HUES6 (cell line): ENCODE results near the gene NLK.

ENCODE experiments used
- H3K27ac ChIP-seq: 2 replicates; pipeline ENCODE4 v1.7.0; 2013; ENCODE audit warnings: low read depth, mild to moderate bottlenecking, low read length, inconsistent platforms
- H3K27me3 ChIP-seq: 2 replicates; pipeline ENCODE4 v1.6.1; 2013; ENCODE audit warnings: low read length; ENCODE audit not compliant: control insufficient read depth, insufficient read depth
- H3K36me3 ChIP-seq: 2 replicates; pipeline ENCODE4 v1.6.1; 2013; ENCODE audit warnings: low read length; ENCODE audit not compliant: control insufficient read depth, insufficient read depth
- H3K4me1 ChIP-seq: 2 replicates; pipeline ENCODE4 v1.6.1; 2013; ENCODE audit warnings: low read length; ENCODE audit not compliant: control insufficient read depth, insufficient read depth
- H3K4me3 ChIP-seq: 2 replicates; pipeline ENCODE4 v1.5.1; 2013; ENCODE audit warnings: low read depth, low read length
- H3K9ac ChIP-seq: one replicate; pipeline ENCODE4 v1.6.1; 2013; ENCODE audit warnings: mild to moderate bottlenecking, low read length
- H3K9me3 ChIP-seq: 2 replicates; pipeline ENCODE4 v1.6.1; 2013; ENCODE audit warnings: low read depth, low read length; ENCODE audit not compliant: control insufficient read depth, insufficient read depth

NLK gene

DNA sequence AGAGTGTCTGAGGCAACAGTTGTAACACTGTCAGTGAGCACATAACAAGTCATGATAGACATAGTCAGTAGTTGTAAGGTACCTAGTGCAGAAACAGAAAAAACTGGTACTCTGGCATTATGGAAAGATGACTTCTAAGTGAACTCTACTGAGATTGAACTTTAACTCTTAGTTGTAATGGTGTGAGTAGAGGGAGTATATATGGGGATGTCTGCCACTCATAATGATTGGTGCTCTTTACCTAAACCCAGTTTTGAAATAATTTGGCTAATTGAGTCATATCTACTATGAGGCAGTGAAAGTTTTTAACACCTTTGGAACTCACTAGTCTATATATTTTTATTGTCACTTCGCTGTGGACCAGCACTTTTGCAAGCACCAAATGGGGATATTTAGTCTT, 6.6 kb downstream of the NLK start:
- H3K9ac ChIP-seq, result no peak overlapping the region
- peaks cover 56% of the 10 kb centered on the region for H3K4me1 ChIP-seq
- H3K27me3 ChIP-seq, result no peaks in the 10 kb centered on the region
- peaks cover 2% of the 10 kb centered on the region; the same call in 1 of the 2 replicates for H3K36me3 ChIP-seq
- H3K4me3 ChIP-seq, result no peak overlapping the region
- no peaks in the 10 kb centered on the region for H3K9me3 ChIP-seq
- H3K27ac ChIP-seq, result no peak overlapping the region

DNA sequence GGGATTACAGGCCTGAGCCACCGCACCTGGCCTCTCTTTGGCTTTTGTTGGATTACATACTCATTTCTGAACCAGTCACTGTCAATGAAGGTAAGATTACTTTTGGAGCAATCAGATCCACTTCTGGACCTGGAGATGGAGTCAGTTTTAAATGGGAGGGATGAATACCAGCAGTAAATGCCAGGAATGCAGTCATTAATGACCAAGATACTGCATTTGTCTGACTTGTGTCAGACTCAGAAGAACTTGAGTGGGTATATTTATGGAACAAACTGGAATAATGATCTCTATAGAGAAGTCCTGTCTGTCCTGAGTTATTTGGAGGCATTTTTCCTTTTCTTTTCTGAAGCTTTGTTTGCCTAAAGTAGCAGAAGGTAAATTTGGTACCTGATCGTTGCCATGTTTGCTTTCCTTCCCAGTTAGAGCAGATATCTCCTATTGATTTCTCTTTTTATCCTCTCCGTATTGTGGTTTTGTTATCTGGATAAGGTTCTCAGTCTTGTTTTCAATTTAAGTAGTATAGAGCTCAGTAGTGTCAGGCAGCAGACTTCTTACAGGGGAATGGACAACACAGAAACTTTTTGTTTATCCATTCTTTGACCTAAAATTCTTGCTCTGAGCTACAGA, 10.7 kb downstream of the NLK start:
- Histone ChIP-seq H3K27ac (no peak overlapping the region), H3K27me3 (no peaks in the 10 kb centered on the region), H3K9ac (no peak overlapping the region), H3K4me1 (peaks cover 57% of the 10 kb centered on the region), H3K36me3 (no peaks in the 10 kb centered on the region), H3K9me3 (no peaks in the 10 kb centered on the region), H3K4me3 (no peak overlapping the region)

DNA sequence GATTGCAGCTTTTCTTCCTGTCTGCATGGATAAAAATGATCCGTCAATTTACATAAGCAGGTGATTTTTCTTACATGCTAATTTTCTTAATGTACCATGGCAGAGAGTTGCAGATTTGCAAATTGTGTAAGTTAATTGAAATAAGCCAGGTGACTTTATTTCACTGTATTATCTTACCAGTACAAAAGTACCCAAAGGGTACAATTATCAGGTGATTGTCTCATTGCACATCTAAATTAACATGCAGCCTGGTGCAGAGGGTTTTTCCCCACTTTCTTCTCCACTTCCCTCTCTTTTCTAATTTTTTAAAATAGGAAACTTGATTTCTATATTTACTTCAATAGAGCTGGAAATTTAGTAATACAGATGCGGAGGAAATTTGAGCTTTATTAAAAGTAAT, 11.2 kb downstream of the NLK start:
- no peak overlapping the region for H3K9ac ChIP-seq
- H3K9me3 ChIP-seq, result no peaks in the 10 kb centered on the region
- H3K4me1 ChIP-seq, result peaks cover 60% of the 10 kb centered on the region
- no peaks in the 10 kb centered on the region for H3K36me3 ChIP-seq
- no peaks in the 10 kb centered on the region for H3K27me3 ChIP-seq
- no peak overlapping the region for H3K27ac ChIP-seq
- H3K4me3 ChIP-seq, result no peak overlapping the region

DNA sequence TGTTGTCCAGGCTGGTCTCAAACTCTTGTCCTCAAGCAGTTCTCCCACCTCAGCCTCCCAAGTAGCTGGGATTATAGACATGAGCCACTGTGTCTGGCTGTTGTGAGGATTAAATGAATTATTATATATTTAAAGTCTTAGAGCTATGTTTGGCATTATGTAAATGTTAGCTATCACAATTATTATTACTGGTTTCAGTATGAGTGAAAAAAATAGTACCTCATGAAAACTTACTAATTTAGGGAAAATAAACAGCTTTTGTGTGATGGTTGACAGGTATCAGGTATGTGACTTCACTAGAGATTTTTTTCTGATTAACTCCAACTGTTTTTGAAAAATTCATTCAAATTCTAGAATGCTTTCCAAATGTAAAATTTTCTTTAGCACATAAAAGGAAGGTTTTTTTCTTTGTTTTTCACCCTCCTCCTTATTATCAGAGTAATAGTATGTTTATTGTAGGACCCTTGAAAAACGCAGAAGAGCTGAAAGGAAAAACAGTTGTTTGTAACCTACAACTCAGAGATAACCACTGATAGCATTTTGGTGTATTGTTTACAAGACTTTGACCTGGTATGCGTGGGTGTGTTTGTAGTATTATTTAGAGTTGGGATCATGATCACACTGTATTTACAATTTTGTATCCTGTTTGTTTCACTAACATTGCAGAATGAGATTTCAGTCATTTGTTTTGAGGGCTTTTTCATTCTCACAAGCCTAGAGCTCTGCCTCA, 13.2 kb downstream of the NLK start:
- no peak overlapping the region for H3K4me3 ChIP-seq
- H3K4me1 ChIP-seq, result peaks cover 55% of the 10 kb centered on the region
- no peak overlapping the region for H3K27ac ChIP-seq
- no peaks in the 10 kb centered on the region for H3K9me3 ChIP-seq
- no peak overlapping the region for H3K9ac ChIP-seq
- H3K36me3 ChIP-seq, result no peaks in the 10 kb centered on the region
- no peaks in the 10 kb centered on the region for H3K27me3 ChIP-seq

DNA sequence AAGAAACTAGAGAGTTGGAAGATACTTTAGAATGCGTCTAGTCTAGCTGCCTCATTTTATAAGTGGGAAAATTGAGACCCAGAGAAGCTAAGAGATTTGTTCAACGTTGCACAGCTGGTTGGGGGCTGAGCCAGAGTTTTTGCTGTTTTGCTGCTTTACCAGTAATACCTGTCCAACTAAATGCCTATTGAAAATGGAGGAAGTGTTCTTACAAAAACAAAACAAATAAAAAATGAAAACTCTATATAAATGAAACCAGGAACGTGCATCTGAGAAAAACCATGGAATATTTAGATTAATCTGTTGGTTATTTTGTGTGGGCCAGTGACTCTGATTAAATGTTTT, 13.8 kb downstream of the NLK start:
- Histone ChIP-seq H3K9me3 (no peaks in the 10 kb centered on the region), H3K36me3 (no peaks in the 10 kb centered on the region), H3K9ac (no peak overlapping the region), H3K4me1 (peaks cover 55% of the 10 kb centered on the region), H3K27me3 (no peaks in the 10 kb centered on the region), H3K4me3 (no peak overlapping the region), H3K27ac (no peak overlapping the region)

DNA sequence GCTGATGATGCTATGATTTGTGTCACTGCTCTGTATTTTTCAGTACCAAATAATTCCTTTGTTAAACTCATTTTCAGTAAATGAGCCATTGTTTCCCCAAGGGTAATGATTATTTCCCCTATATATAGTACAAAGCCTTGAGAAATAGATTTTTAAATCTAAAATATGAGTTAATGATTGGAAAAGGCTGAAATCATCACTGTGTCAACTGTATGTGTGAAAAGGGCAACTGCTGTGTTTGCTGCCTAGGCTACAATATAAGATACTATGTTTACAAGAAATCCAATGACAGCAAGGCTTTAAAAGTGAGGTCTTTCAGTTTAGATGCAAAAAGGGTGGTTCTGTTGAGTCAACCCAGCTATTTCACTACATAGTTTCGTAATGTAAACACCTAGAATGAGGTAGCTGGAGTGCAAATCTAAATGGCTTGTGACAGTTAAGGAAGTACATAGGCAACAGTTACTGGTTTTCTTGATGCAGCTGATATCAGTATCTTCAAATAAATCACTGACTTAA, 15.3 kb downstream of the NLK start:
- Histone ChIP-seq H3K4me3 (no peak overlapping the region), H3K36me3 (no peaks in the 10 kb centered on the region), H3K27ac (no peak overlapping the region), H3K4me1 (peaks cover 45% of the 10 kb centered on the region), H3K9ac (no peak overlapping the region), H3K27me3 (no peaks in the 10 kb centered on the region), H3K9me3 (no peaks in the 10 kb centered on the region)

DNA sequence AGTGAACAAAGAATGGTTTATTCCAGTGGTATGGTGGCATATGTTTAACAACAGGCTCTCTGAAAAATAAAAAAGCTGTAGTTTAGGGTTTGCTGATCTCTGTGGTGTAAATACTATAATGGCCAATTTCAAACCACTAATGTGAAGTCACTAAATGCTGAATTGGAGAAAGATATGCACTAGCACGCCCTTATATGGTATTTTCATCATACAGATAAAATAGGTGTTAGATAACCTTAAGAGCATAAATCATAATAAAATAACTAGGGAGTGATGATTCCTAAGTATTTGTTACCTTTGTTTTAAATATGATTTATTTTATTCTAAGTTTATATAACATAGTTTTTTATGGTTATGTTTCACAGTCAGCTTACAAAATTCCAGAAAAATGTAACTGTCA, 17.2 kb downstream of the NLK start:
- Histone ChIP-seq H3K9me3 (no peaks in the 10 kb centered on the region), H3K27ac (no peak overlapping the region)

DNA sequence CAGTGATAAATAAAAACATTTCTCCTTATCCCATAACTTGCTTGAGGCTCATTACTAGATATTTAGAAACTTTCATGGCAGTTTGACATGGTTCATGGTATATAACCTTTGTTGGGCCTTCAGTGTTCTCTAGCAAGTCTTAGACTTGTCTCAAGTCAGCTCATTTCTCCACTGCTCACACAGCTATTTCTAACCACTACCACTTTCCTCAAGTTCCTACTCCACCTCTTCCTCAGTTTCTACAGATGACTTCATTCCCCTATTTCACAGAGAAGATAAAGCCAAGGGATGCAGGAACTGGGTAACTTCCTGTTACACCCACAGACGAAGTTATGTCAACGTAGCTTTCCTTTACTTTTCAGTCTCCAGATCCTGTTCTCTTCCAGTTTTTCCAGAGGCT, 23.2 kb downstream of the NLK start:
- no peaks in the 10 kb centered on the region for H3K36me3 ChIP-seq
- H3K27ac ChIP-seq, result no peak overlapping the region
- no peaks in the 10 kb centered on the region for H3K27me3 ChIP-seq
- no peak overlapping the region for H3K9ac ChIP-seq
- no peaks in the 10 kb centered on the region for H3K9me3 ChIP-seq
- H3K4me1 ChIP-seq, result no peaks in the 10 kb centered on the region
- H3K4me3 ChIP-seq, result no peak overlapping the region

More for the DNA sequence above, 17.2 kb downstream of the NLK start:
- Histone ChIP-seq H3K27me3 (no peaks in the 10 kb centered on the region), H3K9ac (no peak overlapping the region), H3K4me3 (no peak overlapping the region), H3K4me1 (peaks cover 29% of the 10 kb centered on the region), H3K36me3 (no peaks in the 10 kb centered on the region)

DNA sequence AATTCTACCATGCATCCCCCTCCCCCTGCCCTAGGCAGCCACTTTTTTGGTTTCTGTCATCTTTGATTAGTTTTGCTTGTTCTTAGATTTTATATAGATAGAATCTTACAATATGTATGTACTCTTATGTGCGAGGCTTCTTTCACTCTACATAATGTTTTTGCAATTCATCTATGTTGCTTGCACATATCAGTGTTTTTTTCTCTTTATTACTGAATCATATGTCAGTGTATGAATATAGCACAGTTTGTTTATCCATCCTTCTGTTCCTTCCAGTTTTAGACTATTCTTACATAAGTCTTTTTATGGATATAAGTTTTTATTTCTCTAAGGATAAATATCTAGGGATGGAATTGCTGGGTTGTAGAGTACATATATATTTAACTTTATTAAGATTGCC, 26.6 kb downstream of the NLK start:
- Histone ChIP-seq H3K36me3 (no peaks in the 10 kb centered on the region), H3K27ac (no peak overlapping the region), H3K9me3 (no peaks in the 10 kb centered on the region), H3K27me3 (no peaks in the 10 kb centered on the region), H3K4me1 (peaks cover 4% of the 10 kb centered on the region; the same call in 1 of the 2 replicates), H3K4me3 (no peak overlapping the region), H3K9ac (no peak overlapping the region)

DNA sequence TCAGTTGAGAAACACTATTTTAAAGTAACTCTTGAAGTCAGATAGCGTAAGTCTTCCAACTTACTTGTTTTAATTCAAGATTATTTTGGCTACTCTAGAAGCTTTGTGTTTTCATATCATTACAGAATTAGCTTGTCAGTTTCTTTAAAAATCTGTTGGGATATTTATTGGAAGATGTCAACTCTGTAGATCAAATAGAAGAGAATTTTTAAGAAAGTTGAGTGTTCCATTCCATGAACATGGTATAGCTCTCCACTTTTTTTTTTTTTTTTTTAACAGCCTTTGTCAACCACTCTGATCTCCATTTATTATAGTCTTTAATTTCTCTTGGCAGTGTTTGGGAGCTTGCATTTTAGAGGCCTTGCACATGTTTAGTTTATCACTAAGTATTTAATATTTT, 28.7 kb downstream of the NLK start:
- Histone ChIP-seq H3K27me3 (no peaks in the 10 kb centered on the region), H3K4me3 (no peak overlapping the region), H3K36me3 (no peaks in the 10 kb centered on the region), H3K9me3 (no peaks in the 10 kb centered on the region), H3K9ac (no peak overlapping the region), H3K4me1 (peaks cover 4% of the 10 kb centered on the region; the same call in 1 of the 2 replicates), H3K27ac (no peak overlapping the region)

DNA sequence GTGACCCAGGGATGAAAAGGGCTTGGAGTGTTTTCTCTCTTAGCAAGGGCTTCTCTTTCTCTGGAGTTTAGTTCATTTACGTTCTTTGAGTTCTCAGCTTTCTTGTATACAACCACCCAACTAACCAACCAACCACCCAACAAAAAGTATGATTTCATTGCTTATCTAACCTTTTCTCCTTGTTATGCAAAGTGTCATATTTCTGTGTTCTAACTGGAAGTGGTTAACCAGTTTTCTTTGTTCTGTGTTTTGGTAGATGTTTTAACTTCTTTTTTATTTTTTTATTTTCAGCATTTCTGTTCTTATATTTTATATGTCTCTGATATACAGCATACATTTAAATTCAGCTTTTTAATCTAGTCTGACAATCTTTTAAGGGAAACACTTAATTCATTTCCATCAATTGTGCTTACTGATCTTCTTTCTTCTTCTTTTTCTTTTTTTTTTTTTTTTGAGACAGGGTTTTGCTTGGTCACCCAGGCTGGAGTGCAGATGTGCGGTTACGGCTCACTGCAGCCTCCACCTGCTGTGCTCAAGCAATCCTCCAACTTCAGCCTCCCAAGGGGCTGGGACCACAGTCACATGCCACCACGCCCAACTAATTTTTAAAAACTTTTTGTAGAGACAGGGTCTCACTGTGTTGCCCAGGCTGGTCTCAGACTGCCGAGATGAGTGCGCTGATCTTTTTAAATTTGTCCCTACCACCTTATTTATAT, 29.6 kb downstream of the NLK start:
- Histone ChIP-seq H3K9me3 (no peaks in the 10 kb centered on the region), H3K27me3 (no peaks in the 10 kb centered on the region), H3K9ac (no peak overlapping the region), H3K27ac (no peak overlapping the region), H3K4me3 (no peak overlapping the region), H3K36me3 (no peaks in the 10 kb centered on the region), H3K4me1 (peaks cover 4% of the 10 kb centered on the region; the same call in 1 of the 2 replicates)
